Heart right ventricle (tissue), 16 donors: ENCODE data around the gene TNK2. TPM values are rescaled to one million over a fixed set of nuclear protein-coding genes. Genes with fewer than 3 reads are reported as not detected.

Experiments used
- ATAC-seq, 8 donors: fragments of 200-7000 bp; cut with Tn5 transposase; one replicate each; pipeline ENCODE4 v1.9.1; 2020; ENCODE audit warnings: mild to moderate bottlenecking in 8 of 8, moderate library complexity in 8 of 8, moderate number of reproducible peaks in 1 of 8
- DNase-seq, 2 donors: peaks; one replicate each; pipeline ENCODE4 v3.0.0-alpha.2; 2020
- H3K27ac ChIP-seq, 10 donors: fragments of 200-600 bp; sonication (generic) in 2 of 10; one replicate each; pipeline versions ENCODE4 v1.5.0 to v1.8.0; 2020 to 2022; ENCODE audit warnings: mild to moderate bottlenecking in 3 of 10
- H3K27me3 ChIP-seq, 7 donors: fragments of 200-600 bp; one replicate each; pipeline ENCODE4 v1.8.0; 2021 to 2022; ENCODE audit warnings: mild to moderate bottlenecking in 2 of 7
- H3K36me3 ChIP-seq, 9 donors: fragments of 200-600 bp; sonication (generic) in 1 of 9; one replicate each; pipeline versions ENCODE4 v1.5.0 to v1.8.0; 2020 to 2022; ENCODE audit warnings: mild to moderate bottlenecking in 2 of 9
- H3K4me1 ChIP-seq, 9 donors: fragments of 200-600 bp; sonication (generic) in 1 of 9; one replicate each; pipeline versions ENCODE4 v1.5.0 to v1.8.0; 2020 to 2022; ENCODE audit warnings: mild to moderate bottlenecking in 4 of 9
- H3K4me3 ChIP-seq, 10 donors: fragments of 200-600 bp; sonication (generic) in 2 of 10; one replicate each; pipeline versions ENCODE4 v1.5.0 to v1.8.0; 2020 to 2022; ENCODE audit warnings: mild to moderate bottlenecking in 7 of 10, moderate library complexity in 2 of 10
- H3K9me3 ChIP-seq, 11 donors: fragments of 200-600 bp in 10 of 11; sonication (generic) in 2 of 11; one replicate each; pipeline versions ENCODE4 v1.5.0 to v1.8.0; 2013 to 2022; ENCODE audit warnings: mild to moderate bottlenecking in 2 of 11, control low read depth in 1 of 11, moderate library complexity in 1 of 11
- WGBS, 2 donors: extraction: QIAGEN DNeasy Blood & Tissue Kit; methylation state at CpG; one replicate each; pipeline ENCODE4 v1.1.7; 2013; ENCODE audit warnings: inconsistent platforms in 1 of 2; 5-methylcytosine and 5-hydroxymethylcytosine counted together
- intact Hi-C, 10 donors: fragments of 100-400 bp; cut with DNase I; formaldehyde crosslinking; loops; one replicate each; pipeline versions ENCODE4 v1.11.1 to v1.14.2; 2022
- microRNA-seq, 2 donors: library from miRNA; unstranded; fragments of <30 nt; microRNA quantifications; one replicate each; pipeline ENCODE4 v1.2.0, GENCODE V29; 2021
- polyA plus RNA-seq, 2 donors: library from polyadenylated mRNA; stranded (reverse); fragments of 200-250 nt; gene quantifications; one replicate each; pipeline ENCODE4 v1.2.3, GENCODE V29; 2013
- total RNA-seq, 10 donors: library from RNA; stranded (reverse); fragmentation: NEBNext Ultra II Directional in 3 of 10; extraction: Animal tissue kit (Norgen Biotek cat#: 25700) in 3 of 10; gene quantifications; one replicate each; pipeline versions ENCODE4 v1.2.1 to v1.2.4, GENCODE V29; 2021 to 2023
- TF ChIP-seq, protein P1 (sequence below), 9 donors: fragments of 200-600 bp; sonication (generic) in 2 of 9; IDR thresholded peaks; one replicate each; pipeline versions ENCODE4 v1.5.0 to v1.8.0; 2021 to 2022; ENCODE audit warnings: antibody characterized with exemption in 9 of 9, mild to moderate bottlenecking in 5 of 9, moderate library complexity in 1 of 9
- donor health status: Arrhythmogenic right ventricular cardiomyopathy.
- donor health status: ischemic (EF 13 %, LVEDD 7.1; RV severe dilation, severe dysfunction).
- donor health status: healthy with polysubstance abuse.
- donor health status: DM: no; HTN: yes; CAD: no.
- donor health status: DM: no; HTN: no; CAD: no.
- donor health status: ischemic (EF 25% LVEDD 6.9; RV normal size, moderate dysfunction).
- donor health status: ischemic (EF 25% LVEDD 5.7; RV mildly dilated, moderate dysfunction).
- donor health status: healthy.
- donor health status: DM: yes; HTN: yes; CAD: no.
- donor health status: Ischemic cardiomyopathy.
- donor health status: ischemic (EF 35%, LVEDD 5.7; RV mildly dilated, moderate dysfunction).
- donor health status: nonischemic (EF 11% LVEDD 7.7; RV severe dilation, severe dysfunction).
- donor health status: DM: yes; HTN: yes; CAD: no.
- donor health status: PGD.
- donor health status: ischemic (EF 29% LVEDD 5.4; RV normal size, mild dysfunction).
- donor health status: nonischemic (EF 23%, LVEDD 6.1; RV moderate dilation, normal function).

The TNK2 gene
- total and polyA plus RNA-seq, 12 donors: 17.6 to 48.3 (median 32.5) TPM

DNA sequence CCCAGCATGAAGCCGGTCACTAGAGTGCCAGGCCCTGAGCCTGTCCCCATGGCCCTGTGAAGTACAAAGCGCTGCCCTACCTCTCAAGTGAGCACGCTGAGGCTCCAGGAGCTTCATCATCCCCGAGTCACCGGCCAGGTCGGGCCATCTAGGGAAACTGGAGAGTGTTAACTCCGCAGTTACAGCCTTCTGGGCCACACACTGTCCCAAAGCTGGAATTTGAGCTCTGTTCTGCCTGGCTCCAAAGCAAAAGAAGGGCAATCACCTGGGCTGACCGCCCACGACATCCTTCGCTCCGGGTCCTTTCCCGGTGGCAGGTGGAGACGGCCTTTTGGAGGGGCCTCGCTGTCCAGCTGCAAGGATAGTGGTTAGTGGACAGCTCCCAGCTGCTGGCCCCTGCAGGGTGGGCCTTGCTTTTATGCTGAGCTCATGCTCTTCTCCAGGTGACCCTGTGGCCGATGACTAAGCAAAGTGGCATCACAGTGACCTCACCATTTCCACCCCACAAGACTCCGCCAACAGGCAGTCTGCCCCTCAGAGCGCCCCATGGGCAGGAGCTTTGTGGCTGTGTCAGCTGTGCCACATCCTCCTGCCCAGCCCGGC is 93.1 kb downstream of the TNK2 start:
- WGBS, 2 donors: 80 to 81% methylated on average over 18 of the region's 18 CpGs
- TF ChIP-seq, protein P1, sequence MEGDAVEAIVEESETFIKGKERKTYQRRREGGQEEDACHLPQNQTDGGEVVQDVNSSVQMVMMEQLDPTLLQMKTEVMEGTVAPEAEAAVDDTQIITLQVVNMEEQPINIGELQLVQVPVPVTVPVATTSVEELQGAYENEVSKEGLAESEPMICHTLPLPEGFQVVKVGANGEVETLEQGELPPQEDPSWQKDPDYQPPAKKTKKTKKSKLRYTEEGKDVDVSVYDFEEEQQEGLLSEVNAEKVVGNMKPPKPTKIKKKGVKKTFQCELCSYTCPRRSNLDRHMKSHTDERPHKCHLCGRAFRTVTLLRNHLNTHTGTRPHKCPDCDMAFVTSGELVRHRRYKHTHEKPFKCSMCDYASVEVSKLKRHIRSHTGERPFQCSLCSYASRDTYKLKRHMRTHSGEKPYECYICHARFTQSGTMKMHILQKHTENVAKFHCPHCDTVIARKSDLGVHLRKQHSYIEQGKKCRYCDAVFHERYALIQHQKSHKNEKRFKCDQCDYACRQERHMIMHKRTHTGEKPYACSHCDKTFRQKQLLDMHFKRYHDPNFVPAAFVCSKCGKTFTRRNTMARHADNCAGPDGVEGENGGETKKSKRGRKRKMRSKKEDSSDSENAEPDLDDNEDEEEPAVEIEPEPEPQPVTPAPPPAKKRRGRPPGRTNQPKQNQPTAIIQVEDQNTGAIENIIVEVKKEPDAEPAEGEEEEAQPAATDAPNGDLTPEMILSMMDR (IDR thresholded peaks at IDR 0.05): no peak
- no peaks in the 10 kb centered on the region for H3K4me1 ChIP-seq
- H3K27ac ChIP-seq: no peak overlapping the region
- peaks cover 0 to 65% (median 26%) of the 10 kb centered on the region in 7 donors for H3K27me3 ChIP-seq
- no peaks in the 10 kb centered on the region for H3K36me3 ChIP-seq
- H3K4me3 ChIP-seq: no peak overlapping the region
- no peak for DNase-seq
- no peaks in the 10 kb centered on the region for H3K9me3 ChIP-seq
- intact Hi-C loops: no loop called here
- ATAC-seq: no peak

DNA sequence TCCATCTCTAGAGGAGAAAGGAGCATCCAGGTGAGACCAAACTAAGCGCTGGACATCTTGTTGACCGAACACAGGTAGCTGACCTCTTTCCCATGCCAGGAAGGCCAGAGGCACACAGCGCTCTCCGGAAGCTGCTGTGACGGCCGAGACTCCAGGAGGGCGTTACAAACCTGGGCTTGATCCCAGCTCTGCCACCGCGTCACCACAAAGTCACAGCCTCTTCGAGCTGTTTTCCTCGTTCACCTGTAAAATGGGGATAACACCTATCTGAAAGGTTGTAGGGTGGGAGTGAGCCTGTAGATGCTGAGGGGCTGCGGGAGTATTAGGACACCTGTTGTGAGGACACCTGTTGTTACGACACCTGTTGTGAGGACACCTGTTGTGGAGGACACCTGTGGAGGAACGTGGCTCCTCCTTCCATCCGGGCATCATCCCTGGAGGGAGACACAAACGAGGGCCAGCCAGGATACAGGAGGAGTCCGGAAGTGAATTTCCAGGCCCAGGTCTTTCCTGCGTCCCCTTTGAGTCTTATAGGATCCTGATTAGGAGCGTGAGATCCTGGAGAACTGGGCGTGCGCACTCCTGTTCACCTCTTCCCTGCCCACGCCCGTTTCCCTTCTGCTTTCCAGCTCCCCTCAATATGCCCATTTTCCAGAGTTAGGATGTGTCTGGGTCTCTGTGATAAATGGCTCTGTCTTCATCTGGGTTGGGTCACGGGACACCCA is 94.3 kb downstream of the TNK2 start:
- H3K9me3 ChIP-seq: no peaks in the 10 kb centered on the region
- intact Hi-C loops: no loop called here
- H3K4me3 ChIP-seq: no peak overlapping the region
- no peaks in the 10 kb centered on the region for H3K36me3 ChIP-seq
- DNase-seq: no peak
- WGBS, 2 donors: 84 to 88% methylated on average over 24 of the region's 24 CpGs
- ATAC-seq: no peak
- H3K4me1 ChIP-seq: no peaks in the 10 kb centered on the region
- peaks cover 0 to 63% (median 26%) of the 10 kb centered on the region in 7 donors for H3K27me3 ChIP-seq
- no peak overlapping the region for H3K27ac ChIP-seq
- TF ChIP-seq, protein P1 (IDR thresholded peaks at IDR 0.05): no peak

Small RNA genes within 50 kb of the gene (microRNA-seq; reads per million reads assigned to microRNA genes)
- 0 reads per million in 2 donors for gene MIR6829

Other genes starting within 250 kb of the TNK2 start
- 1 to 10 TPM in 9 of 10 donors, under 1 TPM in 1; 0.67 to 5.4 (median 2.5) TPM for gene MUC20, start 187.6 kb downstream of the TNK2 start, total RNA-seq
- gene MUC20, start 187.6 kb downstream of the TNK2 start, polyA plus RNA-seq: 1 to 10 TPM in 1 of 2 donors, under 1 TPM in 1; 0.36 to 7.6 TPM
- not detected for gene MUC4, start 96.6 kb downstream of the TNK2 start, total RNA-seq
- gene MUC4, start 96.6 kb downstream of the TNK2 start, polyA plus RNA-seq: under 1 TPM in 1 of 2 donors, not detected in 1; 0.01 TPM
- 100 to 1,000 TPM in 5 of 10 donors, 10 to 100 TPM in 5; 58.8 to 300 (median 104) TPM for gene TFRC, start 173.5 kb upstream of the TNK2 start, total RNA-seq
- gene TFRC, start 173.5 kb upstream of the TNK2 start, polyA plus RNA-seq: 10 to 100 TPM; 25.7 to 40.5 TPM